PC-9 (cell line): Measurements from ENCODE around the gene RO60. TPM values are rescaled to one million over a fixed set of nuclear protein-coding genes. Genes with fewer than 3 reads are reported as not detected.

Source experiments
- BruUV-seq: library from RNA; stranded (reverse); fragments of 400-500 nt; replicated peaks from 2 replicates; lab custom pipeline; 2021; lab: Mats Ljungman, UMichigan
- CTCF ChIA-PET: fragments of 300-600 bp; sonication (Branson Sonifier 250); formaldehyde crosslinking; loops from one replicate; lab custom pipeline; 2022; ENCODE audit warnings: antibody characterized with exemption; lab: Charles Lee
- POLR2A ChIA-PET: fragments of 300-600 bp; sonication (Branson Sonifier 250); formaldehyde crosslinking; loops from one replicate; lab custom pipeline; 2022; ENCODE audit warnings: antibody characterized with exemption; ENCODE audit not compliant: unreplicated experiment; lab: Charles Lee
- DNase-seq, 2 experiments: peaks; one replicate each; pipeline versions ENCODE4 v3.0.0 to v3.0.0-alpha.2; 2015 to 2022; ENCODE audit warnings: mixed read lengths in 1 of 2
- H2AFZ ChIP-seq: fragments of 200-600 bp; sonication (generic); 2 replicates; pipeline ENCODE4 v1.8.1; 2017; ENCODE audit warnings: antibody characterized with exemption
- H3F3A ChIP-seq: fragments of 200-600 bp; sonication (generic); 2 replicates; pipeline ENCODE4 v1.8.1; 2017; ENCODE audit warnings: antibody characterized with exemption, mild to moderate bottlenecking, low read depth; ENCODE audit not compliant: insufficient read depth
- H3K27ac ChIP-seq: fragments of 200-600 bp; sonication (generic); 2 replicates; pipeline ENCODE4 v1.6.1; 2016; ENCODE audit warnings: mixed run types
- H3K27me3 ChIP-seq: fragments of 200-600 bp; sonication (generic); 2 replicates; pipeline ENCODE4 v1.6.1; 2016; ENCODE audit warnings: low read depth, mixed run types; ENCODE audit not compliant: insufficient read depth
- H3K36me3 ChIP-seq: fragments of 200-600 bp; sonication (generic); 2 replicates; pipeline ENCODE4 v1.6.1; 2016; ENCODE audit warnings: low read depth, mixed run types
- H3K4me1 ChIP-seq: fragments of 200-600 bp; sonication (generic); replicated peaks from 2 replicates; pipeline ENCODE4 v1.6.1; 2016; ENCODE audit warnings: mixed run types; ENCODE audit not compliant: insufficient read depth
- H3K4me2 ChIP-seq: fragments of 200-600 bp; sonication (generic); 2 replicates; pipeline ENCODE4 v1.6.1; 2017; ENCODE audit warnings: mixed run types
- H3K4me3 ChIP-seq: fragments of 200-600 bp; sonication (generic); 2 replicates; pipeline ENCODE4 v1.6.1; 2016; ENCODE audit warnings: mixed run types
- H3K79me2 ChIP-seq: fragments of 200-600 bp; sonication (generic); 2 replicates; pipeline ENCODE4 v1.6.1; 2017; ENCODE audit warnings: low read depth, mixed run types
- H3K9me2 ChIP-seq: fragments of 200-600 bp; sonication (generic); 2 replicates; pipeline ENCODE4 v1.8.1; 2017; ENCODE audit warnings: mild to moderate bottlenecking; ENCODE audit not compliant: insufficient read depth
- H3K9me3 ChIP-seq: fragments of 200-600 bp; sonication (generic); 2 replicates; pipeline ENCODE4 v1.8.1; 2016; ENCODE audit warnings: low read depth; ENCODE audit not compliant: insufficient read depth
- H4K20me1 ChIP-seq: fragments of 200-600 bp; sonication (generic); 2 replicates; pipeline ENCODE4 v1.8.1; 2017; ENCODE audit not compliant: insufficient read depth
- EZH2 ChIP-seq: fragments of 200-600 bp; sonication (generic); IDR thresholded peaks from 2 replicates; pipeline ENCODE4 v1.8.0; 2017; ENCODE audit warnings: antibody characterized with exemption, low read depth
- intact Hi-C: fragments of 100-400 bp; cut with micrococcal nuclease; formaldehyde crosslinking; loops from one replicate; pipeline ENCODE4 v1.10.0; 2022; ENCODE audit not compliant: unreplicated experiment
- total RNA-seq: library from RNA; stranded (reverse); gene quantifications from 2 replicates; pipeline ENCODE4 v1.2.3, GENCODE V29; 2021
- TF ChIP-seq, protein P1 (sequence below): fragments of 200-600 bp; sonication (generic); conservative IDR thresholded peaks from 2 replicates; pipeline ENCODE4 v1.6.1; 2017; ENCODE audit warnings: mixed run types, antibody characterized with exemption, mild to moderate bottlenecking, moderate library complexity

Gene RO60
- total RNA-seq, 1 experiment from 2014 or later: 49.2 TPM

DNA sequence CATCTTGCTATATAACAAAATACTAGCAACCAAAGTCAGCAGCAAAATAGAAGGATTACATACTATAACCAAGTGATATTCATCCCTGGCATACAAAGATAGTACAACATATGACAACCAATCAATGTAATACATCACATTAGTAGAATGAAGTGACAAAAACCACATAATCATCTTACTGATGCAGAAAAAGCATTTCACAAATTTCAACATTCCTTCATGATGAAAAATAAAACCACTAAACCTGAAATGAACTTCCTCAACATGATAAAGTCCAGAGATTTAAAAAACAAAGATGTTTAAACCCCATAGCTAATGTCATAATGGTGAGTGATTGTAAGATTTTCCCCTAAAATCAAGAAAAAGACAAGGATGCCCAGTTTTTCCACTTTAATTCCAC lies 18.6 kb downstream of the RO60 start:
- DNase-seq: no peak
- H3K27me3 ChIP-seq: no peaks in the 10 kb centered on the region

DNA sequence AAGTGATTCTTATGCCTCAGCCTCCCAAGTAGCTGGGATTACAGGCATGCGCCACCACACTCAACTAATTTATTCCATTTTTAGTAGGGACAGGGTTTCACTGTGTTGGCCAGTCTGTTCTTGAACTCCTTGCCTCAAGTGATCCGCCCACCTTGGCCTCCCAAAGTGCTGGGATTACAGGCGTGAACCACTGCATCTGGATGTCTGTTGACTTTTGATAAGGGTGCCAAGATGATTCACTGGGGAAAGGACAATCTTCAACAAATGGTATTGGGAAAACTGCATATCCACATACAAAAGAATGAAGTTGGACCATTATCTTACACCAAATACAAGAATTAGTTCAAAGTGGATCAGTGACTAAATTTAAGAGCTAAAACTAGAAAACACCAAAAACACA lies 19.8 kb downstream of the RO60 start:
- H4K20me1 ChIP-seq: no peaks in the 10 kb centered on the region

More for the DNA sequence above, 18.6 kb downstream of the RO60 start:
- BruUV-seq: no TSS peak
- CTCF ChIA-PET: no interaction called here
- H3K4me3 ChIP-seq: no peak overlapping the region
- no peaks in the 10 kb centered on the region for H3K4me1 ChIP-seq
- POLR2A ChIA-PET: no interaction called here
- H3K36me3 ChIP-seq: peaks cover 47% of the 10 kb centered on the region
- 0 out of 2 replicates have a peak, but pooled peaks cover 4% of the 10 kb centered on the region for H3K79me2 ChIP-seq
- no peaks in the 10 kb centered on the region for H4K20me1 ChIP-seq
- H3K4me2 ChIP-seq: no peak overlapping the region
- H2AFZ ChIP-seq: no peak overlapping the region
- no peak overlapping the region for H3K27ac ChIP-seq
- TF ChIP-seq EZH2: no peak
- TF ChIP-seq, protein P1, sequence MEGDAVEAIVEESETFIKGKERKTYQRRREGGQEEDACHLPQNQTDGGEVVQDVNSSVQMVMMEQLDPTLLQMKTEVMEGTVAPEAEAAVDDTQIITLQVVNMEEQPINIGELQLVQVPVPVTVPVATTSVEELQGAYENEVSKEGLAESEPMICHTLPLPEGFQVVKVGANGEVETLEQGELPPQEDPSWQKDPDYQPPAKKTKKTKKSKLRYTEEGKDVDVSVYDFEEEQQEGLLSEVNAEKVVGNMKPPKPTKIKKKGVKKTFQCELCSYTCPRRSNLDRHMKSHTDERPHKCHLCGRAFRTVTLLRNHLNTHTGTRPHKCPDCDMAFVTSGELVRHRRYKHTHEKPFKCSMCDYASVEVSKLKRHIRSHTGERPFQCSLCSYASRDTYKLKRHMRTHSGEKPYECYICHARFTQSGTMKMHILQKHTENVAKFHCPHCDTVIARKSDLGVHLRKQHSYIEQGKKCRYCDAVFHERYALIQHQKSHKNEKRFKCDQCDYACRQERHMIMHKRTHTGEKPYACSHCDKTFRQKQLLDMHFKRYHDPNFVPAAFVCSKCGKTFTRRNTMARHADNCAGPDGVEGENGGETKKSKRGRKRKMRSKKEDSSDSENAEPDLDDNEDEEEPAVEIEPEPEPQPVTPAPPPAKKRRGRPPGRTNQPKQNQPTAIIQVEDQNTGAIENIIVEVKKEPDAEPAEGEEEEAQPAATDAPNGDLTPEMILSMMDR: no peak
- intact Hi-C loops: no loop called here
- no peaks in the 10 kb centered on the region for H3F3A ChIP-seq
- no peaks in the 10 kb centered on the region; the same call in 1 of the 2 replicates for H3K9me3 ChIP-seq
- no peaks in the 10 kb centered on the region for H3K9me2 ChIP-seq

DNA sequence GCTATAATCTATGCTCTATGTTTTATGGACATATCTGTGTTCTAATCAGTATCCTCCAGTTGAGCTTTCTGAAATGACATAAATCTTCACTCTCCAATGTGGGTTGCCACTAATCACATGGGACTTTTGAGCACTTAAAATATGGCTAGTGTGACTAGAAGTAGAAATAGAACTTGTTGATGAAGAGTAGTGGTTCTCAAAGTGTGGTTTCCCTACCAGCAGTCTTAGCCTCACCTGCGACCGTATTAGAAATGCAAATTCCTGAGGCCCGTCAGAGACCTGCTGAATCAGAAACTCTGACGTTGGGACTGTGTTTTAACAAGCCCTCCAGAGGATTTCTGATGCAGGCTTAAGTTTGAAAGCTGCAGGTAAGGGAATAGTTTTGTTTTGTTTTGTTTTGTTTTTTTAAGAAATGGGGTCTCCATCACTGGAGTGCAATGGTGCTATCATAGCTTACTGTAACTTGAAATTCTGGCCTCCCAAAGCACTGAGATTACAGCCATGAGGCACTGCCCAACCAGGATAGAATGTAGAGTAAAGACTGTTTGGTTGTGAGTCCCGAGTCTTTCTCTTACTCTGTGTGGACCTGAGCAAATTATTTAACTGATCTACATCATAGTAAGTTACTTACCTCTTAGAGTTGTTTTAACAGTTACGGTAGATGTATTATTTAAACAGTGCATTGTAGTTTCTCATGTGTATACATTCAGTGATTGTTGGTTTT lies 24.1 kb downstream of the RO60 start:
- Histone ChIP-seq H3F3A (no peaks in the 10 kb centered on the region), H3K4me2 (no peak overlapping the region), H2AFZ (no peak overlapping the region), H3K4me3 (no peak overlapping the region), H3K36me3 (peaks cover 38% of the 10 kb centered on the region), H4K20me1 (no peaks in the 10 kb centered on the region), H3K9me3 (no peaks in the 10 kb centered on the region; the same call in 1 of the 2 replicates), H3K27ac (no peak overlapping the region), H3K27me3 (no peaks in the 10 kb centered on the region), H3K9me2 (no peaks in the 10 kb centered on the region), H3K79me2 (no peaks in the 10 kb centered on the region), H3K4me1 (no peaks in the 10 kb centered on the region)
- CTCF ChIA-PET: no interaction called here
- DNase-seq: no peak
- no peak for TF ChIP-seq EZH2
- TF ChIP-seq, protein P1: no peak
- POLR2A ChIA-PET: no interaction called here
- intact Hi-C loops: no loop called here
- no TSS peak for BruUV-seq

More for the DNA sequence above, 19.8 kb downstream of the RO60 start:
- no TSS peak for BruUV-seq
- H3K4me1 ChIP-seq: no peaks in the 10 kb centered on the region
- no peak overlapping the region for H3K27ac ChIP-seq
- no peaks in the 10 kb centered on the region for H3K9me2 ChIP-seq
- no peaks in the 10 kb centered on the region for H3K27me3 ChIP-seq
- H2AFZ ChIP-seq: no peak overlapping the region
- H3K9me3 ChIP-seq: no peaks in the 10 kb centered on the region; the same call in 1 of the 2 replicates
- CTCF ChIA-PET: no interaction called here
- POLR2A ChIA-PET: no interaction called here
- TF ChIP-seq, protein P1: no peak
- no peak for DNase-seq
- peaks cover 53% of the 10 kb centered on the region for H3K36me3 ChIP-seq
- intact Hi-C loops: no loop called here
- no peaks in the 10 kb centered on the region for H3F3A ChIP-seq
- no peaks in the 10 kb centered on the region for H3K79me2 ChIP-seq
- no peak overlapping the region for H3K4me2 ChIP-seq
- H3K4me3 ChIP-seq: no peak overlapping the region
